Coronary artery (tissue), 2 donors: ENCODE results near the gene TFB2M.

Source experiments
- DNase-seq: peaks from one replicate; pipeline ENCODE4 v3.0.0-alpha.2; 2017; ENCODE audit warnings: low spot score
- H3K27ac ChIP-seq, 2 donors: fragments of 200-600 bp; sonication (generic); one replicate each; pipeline ENCODE4 v1.5.1; 2016 to 2019
- H3K4me3 ChIP-seq: fragments of 200-600 bp; sonication (generic); 2 replicates; pipeline ENCODE4 v1.5.1; 2016; ENCODE audit warnings: mild to moderate bottlenecking, moderate library complexity
- TF ChIP-seq, protein P1 (sequence below): fragments of 200-600 bp; sonication (generic); IDR thresholded peaks from one replicate; pipeline ENCODE4 v1.5.1; 2019; ENCODE audit warnings: antibody characterized with exemption

Gene TFB2M

DNA sequence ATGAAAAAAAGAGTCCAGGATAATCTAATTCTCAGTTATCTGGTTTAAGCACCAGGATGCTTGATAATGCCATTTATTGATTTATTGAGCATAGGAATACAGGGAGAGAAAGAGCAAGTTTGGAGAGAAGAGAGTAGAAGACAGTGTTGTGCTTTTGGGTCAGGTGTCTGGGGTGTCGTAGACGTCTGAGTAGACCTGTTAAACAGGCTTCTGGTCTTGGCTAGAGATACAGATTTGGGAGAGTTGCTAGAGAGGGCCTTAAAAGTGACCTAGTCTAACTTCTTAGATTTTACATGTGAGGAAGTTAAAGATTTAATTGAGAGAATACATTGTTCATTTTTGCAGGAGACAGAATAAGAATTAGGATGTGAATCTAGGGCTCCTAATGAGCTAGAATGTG is 34.5 kb upstream of the TFB2M start:
- Histone ChIP-seq H3K4me3 (no peak overlapping the region), H3K27ac (no peak overlapping the region)
- TF ChIP-seq, protein P1, sequence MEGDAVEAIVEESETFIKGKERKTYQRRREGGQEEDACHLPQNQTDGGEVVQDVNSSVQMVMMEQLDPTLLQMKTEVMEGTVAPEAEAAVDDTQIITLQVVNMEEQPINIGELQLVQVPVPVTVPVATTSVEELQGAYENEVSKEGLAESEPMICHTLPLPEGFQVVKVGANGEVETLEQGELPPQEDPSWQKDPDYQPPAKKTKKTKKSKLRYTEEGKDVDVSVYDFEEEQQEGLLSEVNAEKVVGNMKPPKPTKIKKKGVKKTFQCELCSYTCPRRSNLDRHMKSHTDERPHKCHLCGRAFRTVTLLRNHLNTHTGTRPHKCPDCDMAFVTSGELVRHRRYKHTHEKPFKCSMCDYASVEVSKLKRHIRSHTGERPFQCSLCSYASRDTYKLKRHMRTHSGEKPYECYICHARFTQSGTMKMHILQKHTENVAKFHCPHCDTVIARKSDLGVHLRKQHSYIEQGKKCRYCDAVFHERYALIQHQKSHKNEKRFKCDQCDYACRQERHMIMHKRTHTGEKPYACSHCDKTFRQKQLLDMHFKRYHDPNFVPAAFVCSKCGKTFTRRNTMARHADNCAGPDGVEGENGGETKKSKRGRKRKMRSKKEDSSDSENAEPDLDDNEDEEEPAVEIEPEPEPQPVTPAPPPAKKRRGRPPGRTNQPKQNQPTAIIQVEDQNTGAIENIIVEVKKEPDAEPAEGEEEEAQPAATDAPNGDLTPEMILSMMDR: no peak
- no peak for DNase-seq

DNA sequence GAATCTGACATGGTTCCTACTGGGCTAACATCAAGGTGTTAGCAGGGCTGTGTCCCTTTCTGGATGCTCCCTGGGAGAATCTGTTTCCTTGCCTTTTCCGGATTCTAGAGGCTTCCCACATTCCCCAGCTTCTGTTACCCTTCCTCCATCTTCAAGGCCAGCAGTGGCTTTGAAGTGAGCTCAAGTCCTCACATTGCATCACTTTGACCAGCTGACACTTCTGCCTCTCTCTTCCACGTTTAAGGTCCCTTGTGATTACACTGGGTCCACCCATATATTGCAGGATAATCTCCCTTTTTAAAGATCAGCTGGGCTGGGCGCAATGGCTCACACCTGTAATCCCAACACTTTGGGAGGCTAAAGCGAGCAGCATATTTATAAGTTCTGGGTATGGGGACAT is 33.3 kb upstream of the TFB2M start:
- TF ChIP-seq, protein P1: no peak
- H3K4me3 ChIP-seq: no peak overlapping the region
- no peak for DNase-seq
- H3K27ac ChIP-seq: no peak overlapping the region

DNA sequence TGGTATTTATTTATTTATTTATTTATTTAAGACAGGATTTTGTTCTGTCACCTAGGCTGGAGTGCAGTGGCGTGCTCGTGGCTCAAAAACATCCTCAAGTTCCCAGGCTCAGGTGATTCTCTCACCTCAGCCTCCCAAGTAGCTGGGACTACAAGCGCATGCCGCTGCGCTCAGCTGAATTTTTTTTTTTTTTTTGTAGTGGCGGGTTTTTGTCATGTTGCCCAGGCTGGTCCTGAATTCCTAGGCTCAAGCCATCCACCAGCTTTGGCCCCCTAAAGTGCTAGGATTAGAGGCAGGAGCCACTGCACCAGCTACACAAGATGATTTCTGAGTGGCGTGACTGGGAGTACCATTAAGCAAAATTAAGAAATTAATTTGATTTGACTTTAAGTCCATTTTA is 31.9 kb upstream of the TFB2M start:
- no peak overlapping the region for H3K4me3 ChIP-seq
- H3K27ac ChIP-seq: peak overlapping the region in 1 of 2 donors; percentile 66
- TF ChIP-seq, protein P1: no peak
- no peak for DNase-seq

DNA sequence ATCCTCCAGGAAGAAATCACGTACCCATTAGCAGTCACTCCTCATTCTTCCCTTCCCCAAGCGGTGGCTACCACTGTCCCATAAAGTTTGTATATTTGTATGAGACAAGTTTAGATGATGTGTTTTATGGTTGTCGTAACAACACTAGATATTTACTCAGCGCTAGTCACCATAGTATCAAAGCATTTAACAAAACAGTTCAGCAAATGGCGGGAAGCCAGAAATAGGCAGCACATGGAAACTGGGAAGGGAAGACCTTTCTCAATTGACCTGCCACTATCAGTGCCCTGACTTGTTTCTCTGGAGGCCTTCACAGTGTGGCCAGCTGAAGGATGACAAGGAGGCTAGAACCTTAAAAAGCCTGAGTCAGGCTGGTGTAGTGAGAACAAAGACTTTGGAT is 31.3 kb upstream of the TFB2M start:
- Histone ChIP-seq H3K27ac (peak overlapping the region in 1 of 2 donors; percentile 66), H3K4me3 (no peak overlapping the region)
- DNase-seq: peak; percentile 87
- TF ChIP-seq, protein P1: no peak

DNA sequence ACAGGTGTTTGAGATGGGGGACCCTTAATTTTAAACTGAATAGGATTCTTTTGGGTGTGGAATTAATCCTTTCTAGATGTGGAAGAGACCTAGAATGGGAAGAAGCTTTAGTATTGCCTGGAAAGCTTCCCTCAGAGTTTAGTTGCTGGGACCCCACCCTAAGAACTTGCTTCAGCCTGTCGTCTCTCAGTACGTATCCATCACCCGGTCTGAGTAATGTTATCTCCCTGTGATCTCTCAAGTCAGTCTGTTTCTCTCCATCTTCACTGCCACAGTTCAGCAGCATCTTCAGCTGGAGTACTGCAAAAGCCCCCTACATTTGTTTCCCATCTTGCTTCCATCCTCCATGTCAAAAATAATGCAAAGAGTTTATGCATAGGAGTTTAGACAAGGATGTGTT is 29.1 kb upstream of the TFB2M start:
- DNase-seq: no peak
- Histone ChIP-seq H3K27ac (no peak overlapping the region), H3K4me3 (no peak overlapping the region)
- TF ChIP-seq, protein P1: no peak

DNA sequence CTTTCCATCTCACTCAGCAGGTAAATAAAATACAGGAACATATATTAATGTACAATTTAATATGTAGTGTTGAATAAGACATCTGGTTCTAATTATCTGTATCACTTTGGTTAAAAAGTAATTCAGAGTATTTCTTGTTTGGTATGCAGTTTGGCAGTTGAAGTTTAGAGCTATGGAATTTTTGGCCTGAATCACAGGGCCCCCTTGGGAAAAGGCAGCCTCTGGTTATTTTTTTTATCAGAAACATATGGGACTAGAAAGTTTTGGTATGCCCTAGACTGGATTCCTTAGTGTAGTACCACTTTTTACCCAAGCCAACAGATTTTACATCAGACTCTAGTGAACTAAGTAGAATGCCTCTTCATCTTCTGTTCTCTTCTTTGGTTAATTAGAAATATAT is 26.6 kb upstream of the TFB2M start:
- TF ChIP-seq, protein P1: no peak
- Histone ChIP-seq H3K4me3 (no peak overlapping the region), H3K27ac (peak overlapping the region in 1 of 2 donors; percentile 5)
- DNase-seq: no peak

DNA sequence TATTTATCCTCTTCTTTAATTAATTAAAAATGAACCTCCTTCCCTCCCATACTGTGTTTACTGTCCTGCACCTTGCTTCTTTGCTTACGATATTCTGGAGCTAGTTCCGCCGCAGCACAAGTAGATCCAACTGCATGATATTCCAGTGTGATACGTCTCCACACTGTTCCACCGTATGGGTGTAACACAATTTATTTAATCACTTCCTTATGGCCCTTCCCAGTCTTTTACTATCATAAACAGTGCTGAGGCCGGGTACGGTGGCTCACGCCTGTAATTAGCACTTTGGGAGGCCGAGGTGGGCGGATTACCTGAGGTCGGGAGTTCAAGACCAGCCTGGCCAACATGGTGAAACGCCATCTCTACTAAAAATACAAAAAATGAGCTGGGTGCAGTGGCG is 25.9 kb upstream of the TFB2M start:
- Histone ChIP-seq H3K27ac (peak overlapping the region in 1 of 2 donors; percentile 5), H3K4me3 (no peak overlapping the region)
- TF ChIP-seq, protein P1: no peak
- no peak for DNase-seq
